ENCODE results near the gene ELOVL3.

The ELOVL3 gene

DNA sequence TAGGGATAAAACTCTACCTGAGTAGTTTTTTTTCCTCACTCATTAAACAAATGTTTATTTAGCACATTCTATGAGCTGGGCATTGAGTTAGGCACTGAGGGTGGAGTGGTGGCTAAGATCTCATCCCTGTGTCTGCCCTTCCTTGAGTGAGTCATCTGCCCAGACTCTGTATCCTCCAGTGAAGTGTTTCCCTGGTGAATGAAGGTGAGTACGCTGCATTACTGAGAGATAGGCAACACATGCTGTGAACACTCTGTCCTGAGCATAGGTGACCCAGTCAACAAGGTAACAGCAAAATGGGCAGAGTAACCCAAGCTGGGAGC lies 9.5 kb downstream of the ELOVL3 start:
- H3K9ac ChIP-seq (ENCODE audit: low read length): no peak overlapping the region
- no peaks in the 10 kb centered on the region for H3K36me3 ChIP-seq (ENCODE audit: low read length)
- no peak overlapping the region for H3K4me3 ChIP-seq (ENCODE audit: insufficient read depth, low read length, poor library complexity, severe bottlenecking)
- H3K27me3 ChIP-seq (ENCODE audit: low read length): no peaks in the 10 kb centered on the region
- no peaks in the 10 kb centered on the region for H3K79me2 ChIP-seq (ENCODE audit: insufficient read depth, low read length)
- TF ChIP-seq CTCF (IDR thresholded peaks at IDR 0.05; ENCODE audit: insufficient read depth, low read length, poor library complexity, severe bottlenecking): no peak
- TF ChIP-seq EZH2phosphoT487 (conservative IDR thresholded peaks at IDR 0.05; ENCODE audit: low read length): no peak
- H2AFZ ChIP-seq (ENCODE audit: low read depth, low read length, severe bottlenecking): no peak overlapping the region
- H3K4me2 ChIP-seq (ENCODE audit: low read depth, low read length, poor library complexity, severe bottlenecking): no peak overlapping the region
- no peaks in the 10 kb centered on the region for H3F3A ChIP-seq (ENCODE audit: insufficient read depth)
- no peaks in the 10 kb centered on the region for H4K20me1 ChIP-seq (ENCODE audit: low read depth, low read length)
- no peaks in the 10 kb centered on the region for H3K9me3 ChIP-seq (ENCODE audit: insufficient read depth, low read length)
- no peak overlapping the region for H3K27ac ChIP-seq (ENCODE audit: low read depth, low read length)
- H3K9me2 ChIP-seq (replicated peaks; ENCODE audit: insufficient read depth, low read length): no peaks in the 10 kb centered on the region

DNA sequence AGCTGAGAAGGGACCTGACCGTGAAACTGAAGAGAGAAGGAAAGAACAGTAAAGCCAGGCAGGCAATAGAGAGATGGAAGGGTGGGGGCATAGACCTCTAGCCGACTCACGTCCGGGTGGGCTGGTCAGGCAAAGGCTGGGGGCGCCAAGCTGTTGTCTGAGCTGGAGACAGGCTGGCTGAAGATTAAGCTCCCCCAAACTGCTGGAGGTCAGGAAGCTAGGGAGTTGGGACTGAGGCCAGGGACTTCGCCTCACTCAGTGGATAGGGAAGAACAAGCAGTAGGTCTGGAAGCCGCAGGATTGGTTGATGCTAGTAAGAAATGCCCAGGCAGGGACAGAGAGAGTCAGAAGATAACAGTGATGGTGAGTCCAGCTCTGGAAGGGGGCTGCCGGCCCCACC lies 9.9 kb downstream of the ELOVL3 start:
- Histone ChIP-seq H2AFZ (ENCODE audit: low read depth, low read length, severe bottlenecking) (no peak overlapping the region), H3K27me3 (ENCODE audit: low read length) (no peaks in the 10 kb centered on the region)

GRCh38 chr10:102237711-102238252 lies 11.7 kb downstream of the ELOVL3 start:
- Histone ChIP-seq H3K4me3 (ENCODE audit: insufficient read depth, low read length, poor library complexity, severe bottlenecking) (no peak overlapping the region), H2AFZ (ENCODE audit: low read depth, low read length, severe bottlenecking) (no peak overlapping the region), H3K9me2 (replicated peaks; ENCODE audit: insufficient read depth, low read length) (no peaks in the 10 kb centered on the region), H3F3A (ENCODE audit: insufficient read depth) (no peaks in the 10 kb centered on the region), H3K9me3 (ENCODE audit: insufficient read depth, low read length) (no peaks in the 10 kb centered on the region), H3K4me2 (ENCODE audit: low read depth, low read length, poor library complexity, severe bottlenecking) (no peak overlapping the region), H3K79me2 (ENCODE audit: insufficient read depth, low read length) (no peaks in the 10 kb centered on the region), H3K36me3 (ENCODE audit: low read length) (no peaks in the 10 kb centered on the region), H4K20me1 (ENCODE audit: low read depth, low read length) (no peaks in the 10 kb centered on the region), H3K27ac (ENCODE audit: low read depth, low read length) (no peak overlapping the region), H3K27me3 (ENCODE audit: low read length) (no peaks in the 10 kb centered on the region), H3K9ac (ENCODE audit: low read length) (no peak overlapping the region)
- no peak for TF ChIP-seq EZH2phosphoT487 (conservative IDR thresholded peaks at IDR 0.05; ENCODE audit: low read length)
- no peak for TF ChIP-seq CTCF (IDR thresholded peaks at IDR 0.05; ENCODE audit: insufficient read depth, low read length, poor library complexity, severe bottlenecking)

More for the DNA sequence above, 9.9 kb downstream of the ELOVL3 start:
- no peaks in the 10 kb centered on the region for H3K9me3 ChIP-seq (ENCODE audit: insufficient read depth, low read length)
- no peaks in the 10 kb centered on the region for H3K79me2 ChIP-seq (ENCODE audit: insufficient read depth, low read length)
- H3K27ac ChIP-seq (ENCODE audit: low read depth, low read length): no peak overlapping the region
- H3K9me2 ChIP-seq (replicated peaks; ENCODE audit: insufficient read depth, low read length): no peaks in the 10 kb centered on the region
- H3K4me3 ChIP-seq (ENCODE audit: insufficient read depth, low read length, poor library complexity, severe bottlenecking): no peak overlapping the region
- H3K9ac ChIP-seq (ENCODE audit: low read length): no peak overlapping the region
- H3K4me2 ChIP-seq (ENCODE audit: low read depth, low read length, poor library complexity, severe bottlenecking): no peak overlapping the region
- TF ChIP-seq CTCF (IDR thresholded peaks at IDR 0.05; ENCODE audit: insufficient read depth, low read length, poor library complexity, severe bottlenecking) (no peak), EZH2phosphoT487 (conservative IDR thresholded peaks at IDR 0.05; ENCODE audit: low read length) (no peak)
- H3F3A ChIP-seq (ENCODE audit: insufficient read depth): no peaks in the 10 kb centered on the region
- H3K36me3 ChIP-seq (ENCODE audit: low read length): no peaks in the 10 kb centered on the region
- H4K20me1 ChIP-seq (ENCODE audit: low read depth, low read length): no peaks in the 10 kb centered on the region
